Lower lobe of right lung (tissue), 2 donors: ENCODE results near the gene GNAI1. TPM values are rescaled to one million over a fixed set of nuclear protein-coding genes. Genes with fewer than 3 reads are reported as not detected.

ENCODE experiments used
- ATAC-seq, 2 donors: fragments of 200-7000 bp; cut with Tn5 transposase; one replicate each; pipeline ENCODE4 v1.9.1; 2020 to 2022; ENCODE audit warnings: mild to moderate bottlenecking in 2 of 2, moderate library complexity in 2 of 2
- DNase-seq: peaks from one replicate; pipeline ENCODE4 v3.0.0-alpha.2; 2020
- H3K27ac ChIP-seq: fragments of 200-600 bp; one replicate; pipeline ENCODE4 v1.8.0; 2022
- H3K27me3 ChIP-seq: fragments of 200-600 bp; one replicate; pipeline ENCODE4 v1.8.0; 2022; ENCODE audit warnings: low read depth
- H3K36me3 ChIP-seq: fragments of 200-600 bp; one replicate; pipeline ENCODE4 v1.8.0; 2022; ENCODE audit warnings: mild to moderate bottlenecking
- H3K4me1 ChIP-seq: fragments of 200-600 bp; one replicate; pipeline ENCODE4 v1.8.0; 2022
- H3K4me3 ChIP-seq: fragments of 200-600 bp; one replicate; pipeline ENCODE4 v1.8.0; 2022; ENCODE audit warnings: mild to moderate bottlenecking
- H3K9me3 ChIP-seq: fragments of 200-600 bp; one replicate; pipeline ENCODE4 v1.8.0; 2022
- intact Hi-C: fragments of 100-400 bp; cut with DNase I; formaldehyde crosslinking; loops from one replicate; pipeline ENCODE4 v1.11.0; 2022
- total RNA-seq: library from RNA; stranded (reverse); fragmentation: NEBNext Ultra II Directional; extraction: Animal tissue kit (Norgen Biotek cat#: 25700); gene quantifications from one replicate; pipeline ENCODE4 v1.2.1, GENCODE V29; 2021
- TF ChIP-seq, protein P1 (sequence below): fragments of 200-600 bp; IDR thresholded peaks from one replicate; pipeline ENCODE4 v1.8.0; 2022; ENCODE audit warnings: antibody characterized with exemption, mild to moderate bottlenecking
- donor health status: DM: no; HTN: yes; CAD: no; lungs with severe emphysema.

GNAI1 gene
- total RNA-seq, 1 donor from 2014 or later = 32.1 TPM

DNA sequence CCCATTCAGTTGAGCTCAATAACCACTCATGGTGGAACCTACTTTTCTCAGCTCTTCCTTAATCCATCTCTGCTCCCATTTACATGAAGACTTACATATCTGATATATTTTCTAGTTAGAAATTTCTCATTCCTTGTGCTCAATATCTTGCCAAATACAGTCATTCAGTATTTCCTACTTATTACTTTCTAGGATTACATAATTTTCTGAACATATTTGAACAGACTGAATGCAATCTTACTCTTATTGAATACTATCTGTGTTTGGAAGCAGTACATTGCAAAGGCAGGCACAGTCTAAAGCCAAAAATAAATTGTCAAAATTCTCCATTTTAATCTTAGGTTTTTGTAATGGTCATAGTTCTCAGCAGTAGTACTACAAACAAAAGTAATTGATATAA is 126.0 kb downstream of the GNAI1 start:
- Histone ChIP-seq H3K9me3 (no peaks in the 10 kb centered on the region), H3K4me3 (no peak overlapping the region), H3K27ac (no peak overlapping the region), H3K36me3 (no peaks in the 10 kb centered on the region), H3K27me3 (no peaks in the 10 kb centered on the region), H3K4me1 (no peaks in the 10 kb centered on the region)
- TF ChIP-seq, protein P1, sequence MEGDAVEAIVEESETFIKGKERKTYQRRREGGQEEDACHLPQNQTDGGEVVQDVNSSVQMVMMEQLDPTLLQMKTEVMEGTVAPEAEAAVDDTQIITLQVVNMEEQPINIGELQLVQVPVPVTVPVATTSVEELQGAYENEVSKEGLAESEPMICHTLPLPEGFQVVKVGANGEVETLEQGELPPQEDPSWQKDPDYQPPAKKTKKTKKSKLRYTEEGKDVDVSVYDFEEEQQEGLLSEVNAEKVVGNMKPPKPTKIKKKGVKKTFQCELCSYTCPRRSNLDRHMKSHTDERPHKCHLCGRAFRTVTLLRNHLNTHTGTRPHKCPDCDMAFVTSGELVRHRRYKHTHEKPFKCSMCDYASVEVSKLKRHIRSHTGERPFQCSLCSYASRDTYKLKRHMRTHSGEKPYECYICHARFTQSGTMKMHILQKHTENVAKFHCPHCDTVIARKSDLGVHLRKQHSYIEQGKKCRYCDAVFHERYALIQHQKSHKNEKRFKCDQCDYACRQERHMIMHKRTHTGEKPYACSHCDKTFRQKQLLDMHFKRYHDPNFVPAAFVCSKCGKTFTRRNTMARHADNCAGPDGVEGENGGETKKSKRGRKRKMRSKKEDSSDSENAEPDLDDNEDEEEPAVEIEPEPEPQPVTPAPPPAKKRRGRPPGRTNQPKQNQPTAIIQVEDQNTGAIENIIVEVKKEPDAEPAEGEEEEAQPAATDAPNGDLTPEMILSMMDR = no peak
- DNase-seq (no peak), ATAC-seq (no peak)
- intact Hi-C loops = no loop called here

DNA sequence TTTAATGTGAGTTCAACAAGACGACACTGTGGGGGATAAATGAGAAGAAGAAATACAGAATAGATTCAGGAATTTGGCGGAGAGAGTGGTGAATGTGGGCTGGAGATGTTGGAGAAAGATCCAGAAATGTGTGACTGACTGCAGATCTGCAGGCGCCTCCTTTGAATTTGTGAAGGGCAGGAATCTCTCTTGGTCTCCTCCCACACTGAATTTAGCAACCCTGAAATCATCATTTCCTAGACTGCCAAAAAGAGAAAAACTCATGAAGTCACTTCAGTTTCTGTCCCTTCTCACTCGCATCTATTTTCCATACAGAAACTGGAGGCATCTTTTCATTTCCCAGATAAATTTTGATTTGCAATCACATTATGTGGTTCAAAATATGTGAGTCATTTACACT is 128.7 kb downstream of the GNAI1 start:
- no peaks in the 10 kb centered on the region for H3K27me3 ChIP-seq
- H3K4me1 ChIP-seq = no peaks in the 10 kb centered on the region
- intact Hi-C loops = no loop called here
- ATAC-seq (no peak), DNase-seq (no peak)
- no peaks in the 10 kb centered on the region for H3K36me3 ChIP-seq
- H3K9me3 ChIP-seq = no peaks in the 10 kb centered on the region
- TF ChIP-seq, protein P1 = no peak
- H3K27ac ChIP-seq = no peak overlapping the region
- H3K4me3 ChIP-seq = no peak overlapping the region

DNA sequence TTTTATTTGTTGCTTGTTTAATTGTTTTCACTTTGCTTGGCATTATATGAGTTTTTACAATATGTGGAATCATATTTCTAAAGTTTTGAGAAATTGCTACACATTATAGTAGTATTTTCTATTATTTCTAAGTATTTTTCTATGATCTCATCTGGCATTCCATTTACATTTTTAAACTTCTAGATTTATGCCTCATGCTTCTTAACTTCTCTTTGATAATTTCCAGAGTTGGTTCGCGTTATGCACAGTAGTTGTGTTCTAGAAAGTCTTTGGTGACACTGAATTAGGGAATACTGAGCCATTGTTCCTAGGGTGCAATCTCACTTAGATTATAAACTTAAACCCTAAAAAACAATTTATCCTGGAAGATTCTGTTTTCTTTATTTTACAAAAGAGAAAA is 129.2 kb downstream of the GNAI1 start:
- intact Hi-C loops = no loop called here
- Histone ChIP-seq H3K36me3 (no peaks in the 10 kb centered on the region), H3K27me3 (no peaks in the 10 kb centered on the region), H3K4me1 (no peaks in the 10 kb centered on the region), H3K9me3 (no peaks in the 10 kb centered on the region), H3K4me3 (no peak overlapping the region), H3K27ac (no peak overlapping the region)
- TF ChIP-seq, protein P1 = no peak
- no peak for ATAC-seq
- DNase-seq = no peak

DNA sequence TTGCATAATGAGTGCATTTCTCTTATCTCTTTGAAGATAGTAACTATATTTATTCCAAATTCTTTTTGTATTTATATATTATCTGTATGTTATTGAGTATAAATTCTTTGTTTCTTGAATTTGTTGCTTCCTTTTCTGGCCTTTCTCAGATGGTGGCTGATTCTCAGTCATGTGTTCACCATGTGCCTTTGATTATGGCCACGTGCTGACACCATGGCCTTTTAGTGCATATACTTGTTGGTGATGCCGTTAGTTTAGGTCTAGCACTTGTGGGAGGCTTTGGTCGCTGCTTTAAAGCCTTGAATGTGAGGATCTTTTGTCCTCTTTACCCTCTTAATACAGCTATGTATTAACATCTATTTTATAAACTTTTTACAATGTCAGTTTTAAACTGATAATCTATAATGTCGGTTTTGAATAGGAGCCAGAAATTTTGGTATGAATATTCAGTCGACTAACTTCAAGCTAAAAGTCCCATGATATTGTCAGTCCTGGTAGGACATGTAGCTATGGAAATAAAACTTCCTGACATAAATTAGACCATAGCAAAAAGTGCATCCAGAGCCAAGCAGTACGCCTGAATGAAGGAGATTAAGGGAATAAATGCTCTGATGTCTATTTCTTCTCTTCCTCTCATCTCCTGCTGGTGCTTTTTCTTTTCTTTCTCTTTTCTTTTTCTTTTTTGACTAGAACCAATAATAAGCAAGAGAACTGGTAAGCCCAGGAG is 130.3 kb downstream of the GNAI1 start:
- ATAC-seq = no peak
- no peak overlapping the region for H3K4me3 ChIP-seq
- intact Hi-C loops = no loop called here
- H3K27me3 ChIP-seq = no peaks in the 10 kb centered on the region
- no peaks in the 10 kb centered on the region for H3K4me1 ChIP-seq
- TF ChIP-seq, protein P1 = no peak
- DNase-seq = no peak
- H3K9me3 ChIP-seq = no peaks in the 10 kb centered on the region
- H3K27ac ChIP-seq = no peak overlapping the region
- H3K36me3 ChIP-seq = no peaks in the 10 kb centered on the region

DNA sequence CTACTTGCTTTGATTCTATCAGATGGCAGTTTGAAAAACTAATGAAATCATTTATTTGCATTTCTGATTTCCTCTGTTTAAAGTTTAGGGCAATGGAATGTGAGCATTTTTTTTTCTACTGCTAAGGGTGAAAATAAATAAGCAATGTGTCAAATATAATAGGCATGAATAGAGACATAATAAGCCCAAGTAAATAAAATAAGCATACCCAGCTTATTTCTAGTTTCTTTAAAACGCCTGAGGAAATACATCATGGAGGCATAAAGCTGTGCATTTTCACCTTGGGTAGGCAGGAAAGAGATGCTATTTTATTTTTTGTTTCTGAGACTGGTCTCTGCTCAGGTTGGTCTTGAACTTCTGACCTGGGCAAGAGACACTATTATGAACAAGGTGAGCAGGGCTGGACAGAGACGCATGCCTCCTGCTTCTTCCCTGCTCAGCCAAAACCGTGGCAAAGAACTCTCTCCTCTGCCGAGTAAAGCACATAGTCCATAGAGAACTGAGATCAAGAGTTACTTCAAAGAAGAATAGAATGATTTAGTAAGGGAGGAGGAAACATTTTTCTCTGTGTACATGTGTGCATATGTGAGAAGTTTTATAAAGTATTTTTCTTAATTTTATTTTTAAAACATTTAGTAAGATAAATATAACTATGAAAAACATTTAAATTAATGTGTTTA is 138.1 kb downstream of the GNAI1 start:
- Histone ChIP-seq H3K4me1 (peaks cover 9% of the 10 kb centered on the region), H3K4me3 (no peak overlapping the region), H3K9me3 (no peaks in the 10 kb centered on the region), H3K36me3 (no peaks in the 10 kb centered on the region), H3K27ac (no peak overlapping the region), H3K27me3 (no peaks in the 10 kb centered on the region)
- TF ChIP-seq, protein P1 = no peak
- DNase-seq (no peak), ATAC-seq (no peak)
- intact Hi-C loops = no loop called here
